ENCODE data around the gene SAXO1.

DNA sequence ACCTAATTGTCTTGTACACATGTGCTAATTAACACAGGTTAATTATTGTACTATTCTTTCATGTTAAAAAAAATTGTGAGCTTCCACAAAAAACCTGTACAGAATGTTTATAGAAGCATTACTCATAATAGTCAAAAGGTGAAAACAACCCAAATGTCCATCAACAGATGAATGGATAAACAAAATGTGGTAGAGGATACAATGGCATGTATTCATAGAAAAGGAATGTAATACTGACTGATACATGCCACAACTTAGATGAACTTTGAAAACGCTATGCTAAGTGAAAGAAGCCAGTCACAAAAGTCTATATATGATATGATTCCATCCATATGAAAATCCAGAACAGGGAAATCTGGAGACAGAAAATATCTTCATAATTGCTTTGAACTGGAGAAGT lies 41.8 kb upstream of the SAXO1 start:
- TF ChIP-seq, protein P1, sequence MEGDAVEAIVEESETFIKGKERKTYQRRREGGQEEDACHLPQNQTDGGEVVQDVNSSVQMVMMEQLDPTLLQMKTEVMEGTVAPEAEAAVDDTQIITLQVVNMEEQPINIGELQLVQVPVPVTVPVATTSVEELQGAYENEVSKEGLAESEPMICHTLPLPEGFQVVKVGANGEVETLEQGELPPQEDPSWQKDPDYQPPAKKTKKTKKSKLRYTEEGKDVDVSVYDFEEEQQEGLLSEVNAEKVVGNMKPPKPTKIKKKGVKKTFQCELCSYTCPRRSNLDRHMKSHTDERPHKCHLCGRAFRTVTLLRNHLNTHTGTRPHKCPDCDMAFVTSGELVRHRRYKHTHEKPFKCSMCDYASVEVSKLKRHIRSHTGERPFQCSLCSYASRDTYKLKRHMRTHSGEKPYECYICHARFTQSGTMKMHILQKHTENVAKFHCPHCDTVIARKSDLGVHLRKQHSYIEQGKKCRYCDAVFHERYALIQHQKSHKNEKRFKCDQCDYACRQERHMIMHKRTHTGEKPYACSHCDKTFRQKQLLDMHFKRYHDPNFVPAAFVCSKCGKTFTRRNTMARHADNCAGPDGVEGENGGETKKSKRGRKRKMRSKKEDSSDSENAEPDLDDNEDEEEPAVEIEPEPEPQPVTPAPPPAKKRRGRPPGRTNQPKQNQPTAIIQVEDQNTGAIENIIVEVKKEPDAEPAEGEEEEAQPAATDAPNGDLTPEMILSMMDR (conservative IDR thresholded peaks at IDR 0.05 in 1 of 2, IDR thresholded peaks at IDR 0.05 in 1 of 2; ENCODE audit: extremely low read depth in 1 of 2, insufficient read depth in 1 of 2, low read depth in 1 of 2, low read length in 2 of 2) = no peak
- TF ChIP-seq EZH2 (IDR thresholded peaks at IDR 0.05; ENCODE audit: borderline replicate concordance, low read length) = no peak
